ENCODE measurements around the gene RCAN2. TPM values are rescaled to one million over a fixed set of nuclear protein-coding genes. Genes with fewer than 3 reads are reported as not detected.

RCAN2 gene
- total and polyA plus RNA-seq, 2 donors (not counting 1 experiment from before 2014, with no cell fraction given) = not detected

GRCh38 chr6:46504242-46504641 is 13.0 kb upstream of the RCAN2 start:
- H2AFZ ChIP-seq (ENCODE audit: insufficient read depth, low read depth, low read length, poor library complexity, severe bottlenecking) = no peak overlapping the region
- ATAC-seq (ENCODE audit: low read depth) (no peak), DNase-seq (no peak)
- no peaks in the 10 kb centered on the region for H4K20me1 ChIP-seq (ENCODE audit: control insufficient read depth, insufficient read depth, low read length, poor library complexity, severe bottlenecking)
- no peak overlapping the region for H3K4me2 ChIP-seq (replicated peaks; ENCODE audit: low read depth, low read length, poor library complexity, severe bottlenecking)
- Mint-ChIP-seq H3K27ac (no peak overlapping the region), H3K9me3 (ENCODE audit: insufficient read depth) (no peaks in the 10 kb centered on the region), H3K4me3 (no peak overlapping the region), H3K27me3 (peaks cover 27% of the 10 kb centered on the region), H3K4me1 (no peaks in the 10 kb centered on the region)
- no peaks in the 10 kb centered on the region for H3K36me3 ChIP-seq (replicated peaks in 1 of 2; ENCODE audit: control extremely low read depth in 1 of 2, control insufficient read depth in 1 of 2, extremely low read depth in 1 of 2, insufficient read depth in 2 of 2, low read length in 1 of 2)
- POLR2A ChIA-PET = no interaction called here
- CTCF ChIA-PET = no interaction called here
- intact Hi-C loops (cut with micrococcal nuclease) = no loop called here
- H3K79me2 ChIP-seq (ENCODE audit: control insufficient read depth, insufficient read depth, low read length) = no peaks in the 10 kb centered on the region
- no peak overlapping the region for H3K9ac ChIP-seq (ENCODE audit: low read length)
- no peaks in the 10 kb centered on the region for H3K9me3 ChIP-seq (ENCODE audit: control extremely low read depth in 1 of 3, control insufficient read depth in 2 of 3, insufficient read depth in 1 of 3, low read length in 2 of 3)
- peaks cover 0 to 5% (median 4%) of the 10 kb centered on the region in 4 experiments for H3K27me3 ChIP-seq (replicated peaks in 1 of 4; ENCODE audit: control extremely low read depth in 1 of 4, control insufficient read depth in 3 of 4, insufficient read depth in 4 of 4, low read length in 3 of 4)
- no peak overlapping the region for H3K27ac ChIP-seq (ENCODE audit: low read length in 2 of 2)
- H3K4me3 ChIP-seq (ENCODE audit: control extremely low read depth in 1 of 5, extremely low read depth in 1 of 5, insufficient read depth in 1 of 5, low read depth in 2 of 5, low read length in 4 of 5) = no peak overlapping the region
- TF ChIP-seq, protein P1, sequence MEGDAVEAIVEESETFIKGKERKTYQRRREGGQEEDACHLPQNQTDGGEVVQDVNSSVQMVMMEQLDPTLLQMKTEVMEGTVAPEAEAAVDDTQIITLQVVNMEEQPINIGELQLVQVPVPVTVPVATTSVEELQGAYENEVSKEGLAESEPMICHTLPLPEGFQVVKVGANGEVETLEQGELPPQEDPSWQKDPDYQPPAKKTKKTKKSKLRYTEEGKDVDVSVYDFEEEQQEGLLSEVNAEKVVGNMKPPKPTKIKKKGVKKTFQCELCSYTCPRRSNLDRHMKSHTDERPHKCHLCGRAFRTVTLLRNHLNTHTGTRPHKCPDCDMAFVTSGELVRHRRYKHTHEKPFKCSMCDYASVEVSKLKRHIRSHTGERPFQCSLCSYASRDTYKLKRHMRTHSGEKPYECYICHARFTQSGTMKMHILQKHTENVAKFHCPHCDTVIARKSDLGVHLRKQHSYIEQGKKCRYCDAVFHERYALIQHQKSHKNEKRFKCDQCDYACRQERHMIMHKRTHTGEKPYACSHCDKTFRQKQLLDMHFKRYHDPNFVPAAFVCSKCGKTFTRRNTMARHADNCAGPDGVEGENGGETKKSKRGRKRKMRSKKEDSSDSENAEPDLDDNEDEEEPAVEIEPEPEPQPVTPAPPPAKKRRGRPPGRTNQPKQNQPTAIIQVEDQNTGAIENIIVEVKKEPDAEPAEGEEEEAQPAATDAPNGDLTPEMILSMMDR (IDR thresholded peaks at IDR 0.05) = no peak
- no peak for TF ChIP-seq EZH2 (IDR thresholded peaks at IDR 0.05; ENCODE audit: borderline replicate concordance, insufficient read depth, low read depth, low read length, poor library complexity, severe bottlenecking)
- no peaks in the 10 kb centered on the region for H3K4me1 ChIP-seq (ENCODE audit: control insufficient read depth in 2 of 2, insufficient read depth in 2 of 2, low read length in 2 of 2)

DNA sequence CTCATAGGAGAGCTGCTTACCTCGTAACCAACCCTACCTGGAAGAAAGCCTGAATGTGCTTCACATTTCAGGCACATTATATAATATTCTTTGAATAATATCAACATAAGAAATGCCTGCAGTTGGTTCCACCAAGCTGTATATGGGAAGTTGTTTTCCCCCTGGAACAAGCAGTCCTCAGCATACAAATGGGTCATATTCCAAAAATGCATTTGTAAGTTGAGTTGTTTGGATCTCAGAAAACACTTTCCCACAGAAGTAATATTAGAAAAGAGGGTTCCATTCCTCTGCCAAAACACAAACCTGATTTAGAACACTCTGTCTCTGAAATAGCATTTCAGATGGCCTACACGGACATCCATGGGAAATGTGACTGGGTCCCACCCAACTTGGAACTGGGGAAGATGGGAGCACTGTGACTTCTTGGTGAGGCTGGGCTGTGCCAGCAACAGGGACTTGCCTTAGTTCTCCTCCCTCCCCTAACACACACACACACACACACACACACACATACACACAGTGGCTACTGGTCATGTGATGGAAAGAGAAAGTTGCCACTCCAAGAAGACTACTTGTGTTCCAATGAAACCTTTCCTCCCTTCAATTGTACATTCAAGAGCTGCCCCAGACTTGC is 11.4 kb upstream of the RCAN2 start:
- no peaks in the 10 kb centered on the region for H3K4me1 ChIP-seq (ENCODE audit: control insufficient read depth in 2 of 2, insufficient read depth in 2 of 2, low read length in 2 of 2)
- intact Hi-C loops (cut with micrococcal nuclease) = no loop called here
- H2AFZ ChIP-seq (ENCODE audit: insufficient read depth, low read depth, low read length, poor library complexity, severe bottlenecking) = no peak overlapping the region
- TF ChIP-seq EZH2 (IDR thresholded peaks at IDR 0.05; ENCODE audit: borderline replicate concordance, insufficient read depth, low read depth, low read length, poor library complexity, severe bottlenecking) = no peak
- TF ChIP-seq, protein P1 (IDR thresholded peaks at IDR 0.05) = no peak
- no peak overlapping the region for H3K9ac ChIP-seq (ENCODE audit: low read length)
- POLR2A ChIA-PET = interaction anchor here (0.6 kb wide), 1 partner anchor 10 kb away, joined by 4 read pairs; no protein-coding TSS in a partner anchor
- Mint-ChIP-seq H3K27ac (no peak overlapping the region), H3K27me3 (peaks cover 22% of the 10 kb centered on the region), H3K4me1 (no peaks in the 10 kb centered on the region), H3K9me3 (ENCODE audit: insufficient read depth) (no peaks in the 10 kb centered on the region), H3K4me3 (no peak overlapping the region)
- peaks cover 0 to 6% (median 5%) of the 10 kb centered on the region in 4 experiments for H3K27me3 ChIP-seq (replicated peaks in 1 of 4; ENCODE audit: control extremely low read depth in 1 of 4, control insufficient read depth in 3 of 4, insufficient read depth in 4 of 4, low read length in 3 of 4)
- CTCF ChIA-PET = no interaction called here
- ATAC-seq (ENCODE audit: low read depth) (no peak), DNase-seq (no peak)
- H3K4me3 ChIP-seq (ENCODE audit: control extremely low read depth in 1 of 5, extremely low read depth in 1 of 5, insufficient read depth in 1 of 5, low read depth in 2 of 5, low read length in 4 of 5) = no peak overlapping the region
- H3K36me3 ChIP-seq (replicated peaks in 1 of 2; ENCODE audit: control extremely low read depth in 1 of 2, control insufficient read depth in 1 of 2, extremely low read depth in 1 of 2, insufficient read depth in 2 of 2, low read length in 1 of 2) = no peaks in the 10 kb centered on the region
- H3K79me2 ChIP-seq (ENCODE audit: control insufficient read depth, insufficient read depth, low read length) = no peaks in the 10 kb centered on the region
- H3K9me3 ChIP-seq (ENCODE audit: control extremely low read depth in 1 of 3, control insufficient read depth in 2 of 3, insufficient read depth in 1 of 3, low read length in 2 of 3) = no peaks in the 10 kb centered on the region
- H3K27ac ChIP-seq (ENCODE audit: low read length in 2 of 2) = no peak overlapping the region
- H4K20me1 ChIP-seq (ENCODE audit: control insufficient read depth, insufficient read depth, low read length, poor library complexity, severe bottlenecking) = no peaks in the 10 kb centered on the region
- H3K4me2 ChIP-seq (replicated peaks; ENCODE audit: low read depth, low read length, poor library complexity, severe bottlenecking) = no peak overlapping the region
- no CpG with 5 or more reads among the region's 2 CpGs for WGBS (ENCODE audit: insufficient coverage)

Data from B cell (primary cell).